Transverse colon (tissue), 4 donors: Measurements from ENCODE around the gene KCNAB3. TPM values are rescaled to one million over a fixed set of nuclear protein-coding genes. Genes with fewer than 3 reads are reported as not detected.

Source experiments
- DNase-seq: peaks from one replicate; pipeline ENCODE4 v3.0.0-alpha.2; 2019
- H3K27ac ChIP-seq, 4 donors: fragments of 200-600 bp; sonication (generic); 2 replicates each; pipeline ENCODE4 v1.5.1; 2016 to 2018; ENCODE audit warnings: inconsistent platforms in 4 of 4
- H3K27me3 ChIP-seq: fragments of 200-600 bp; sonication (generic); 2 replicates; pipeline ENCODE4 v1.5.1; 2017; ENCODE audit warnings: inconsistent platforms
- H3K36me3 ChIP-seq, 4 donors: fragments of 200-600 bp; sonication (generic); 2 replicates each; pipeline ENCODE4 v1.5.1; 2017 to 2019; ENCODE audit warnings: inconsistent platforms in 4 of 4
- H3K4me1 ChIP-seq, 4 donors: fragments of 200-600 bp; sonication (generic); 2 replicates each; pipeline ENCODE4 v1.5.1; 2017 to 2020; ENCODE audit warnings: inconsistent platforms in 4 of 4
- H3K4me3 ChIP-seq, 4 donors: fragments of 200-600 bp; sonication (generic); 1 replicate in 1 of 4; 2 replicates in 3 of 4; pipeline versions ENCODE4 v1.5.1 to v1.6.1; 2017 to 2019; ENCODE audit warnings: inconsistent platforms in 4 of 4
- H3K9me3 ChIP-seq, 2 donors: fragments of 200-600 bp; sonication (generic); 2 replicates each; pipeline ENCODE4 v1.5.1; 2017 to 2019; ENCODE audit warnings: inconsistent platforms in 2 of 2
- EP300 ChIP-seq: sonication (generic); formaldehyde crosslinking; IDR thresholded peaks from one replicate; pipeline ENCODE4 v1.6.1; 2017; ENCODE audit warnings: antibody characterized with exemption, low read depth
- POLR2A ChIP-seq: fragments of 450-650 bp; IDR thresholded peaks from one replicate; pipeline ENCODE4 v1.6.1; 2016; ENCODE audit warnings: antibody characterized with exemption, mild to moderate bottlenecking, moderate library complexity
- POLR2AphosphoS5 ChIP-seq, 3 donors: sonication (generic); formaldehyde crosslinking; IDR thresholded peaks; one replicate each; pipeline ENCODE4 v1.6.1; 2016; ENCODE audit warnings: antibody characterized with exemption in 3 of 3
- WGBS, 2 donors: methylation state at CpG; one replicate each; pipeline ENCODE4 v1.1.5; 2018; ENCODE audit warnings: low coverage in 1 of 2; 5-methylcytosine and 5-hydroxymethylcytosine counted together
- in situ Hi-C, 4 donors: fragments of 200-750 bp; cut with MboI; loops; one replicate each; pipeline versions ENCODE4 v1.15.0 to v1.15.1; 2017; ENCODE audit warnings: low sequenced_read_pairs in 3 of 4, low pct_ligation_motif_present in 1 of 4, low pct_unique_long_range_greater_than_20kb in 1 of 4
- intact Hi-C: fragments of 100-400 bp; cut with DNase I; formaldehyde crosslinking; loops from one replicate; pipeline ENCODE4 v1.15.1; 2023; ENCODE audit warnings: low total_unique reads
- total RNA-seq, 4 donors: library from RNA; depleted of rRNA; stranded (reverse); fragments of >200 nt; gene quantifications; one replicate each; pipeline ENCODE4 v1.1.0, GENCODE V29; 2016
- TF ChIP-seq, protein P1 (sequence below), 5 experiments: fragments of 200-600 bp in 3 of 5; fragments of 450-650 bp in 2 of 5; sonication (generic) in 3 of 5; IDR thresholded peaks; 1 replicate in 2 of 5; 2 replicates in 3 of 5; pipeline ENCODE4 v1.5.1; 2016 to 2017; ENCODE audit warnings: antibody characterized with exemption in 5 of 5, inconsistent platforms in 3 of 5, mild to moderate bottlenecking in 2 of 5, moderate library complexity in 1 of 5

The KCNAB3 gene
- total RNA-seq, 4 donors from 2014 or later, result 0.40 to 1.6 (median 0.82) TPM; not detected in 1

DNA sequence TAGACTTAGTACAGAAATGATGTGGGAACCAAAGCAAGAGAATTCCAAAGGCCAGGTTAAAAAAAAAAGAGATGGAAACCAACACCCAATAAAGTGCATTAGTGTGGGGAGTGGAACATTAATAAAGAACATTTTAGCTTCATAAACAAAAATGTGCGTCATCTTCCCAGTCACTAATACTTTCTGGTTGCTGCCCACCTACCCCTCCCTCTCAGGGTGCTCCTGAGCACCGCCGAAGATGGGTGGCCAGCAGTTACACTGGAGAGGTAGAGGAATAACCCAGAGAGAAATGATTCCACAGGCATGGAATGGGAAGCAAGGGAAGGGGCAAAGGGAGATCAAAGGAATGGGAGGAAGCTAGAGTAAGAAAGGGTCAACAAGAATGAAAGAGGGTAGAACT is 47.0 kb downstream of the KCNAB3 start:
- peaks cover 0 to 11% (median 0%) of the 10 kb centered on the region in 4 donors for H3K36me3 ChIP-seq
- intact Hi-C loops (no loop called here), in situ Hi-C loops (no loop called here)
- TF ChIP-seq, protein P1, sequence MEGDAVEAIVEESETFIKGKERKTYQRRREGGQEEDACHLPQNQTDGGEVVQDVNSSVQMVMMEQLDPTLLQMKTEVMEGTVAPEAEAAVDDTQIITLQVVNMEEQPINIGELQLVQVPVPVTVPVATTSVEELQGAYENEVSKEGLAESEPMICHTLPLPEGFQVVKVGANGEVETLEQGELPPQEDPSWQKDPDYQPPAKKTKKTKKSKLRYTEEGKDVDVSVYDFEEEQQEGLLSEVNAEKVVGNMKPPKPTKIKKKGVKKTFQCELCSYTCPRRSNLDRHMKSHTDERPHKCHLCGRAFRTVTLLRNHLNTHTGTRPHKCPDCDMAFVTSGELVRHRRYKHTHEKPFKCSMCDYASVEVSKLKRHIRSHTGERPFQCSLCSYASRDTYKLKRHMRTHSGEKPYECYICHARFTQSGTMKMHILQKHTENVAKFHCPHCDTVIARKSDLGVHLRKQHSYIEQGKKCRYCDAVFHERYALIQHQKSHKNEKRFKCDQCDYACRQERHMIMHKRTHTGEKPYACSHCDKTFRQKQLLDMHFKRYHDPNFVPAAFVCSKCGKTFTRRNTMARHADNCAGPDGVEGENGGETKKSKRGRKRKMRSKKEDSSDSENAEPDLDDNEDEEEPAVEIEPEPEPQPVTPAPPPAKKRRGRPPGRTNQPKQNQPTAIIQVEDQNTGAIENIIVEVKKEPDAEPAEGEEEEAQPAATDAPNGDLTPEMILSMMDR (IDR thresholded peaks at IDR 0.05), result no peak
- peak in 1 of 3 donors; percentile 7 for TF ChIP-seq POLR2AphosphoS5 (IDR thresholded peaks at IDR 0.05)
- no peak for TF ChIP-seq EP300
- no peak for TF ChIP-seq POLR2A
- no peak overlapping the region for H3K4me3 ChIP-seq
- 64 to 74% methylated on average over 3 of the region's 3 CpGs for WGBS, 2 donors
- no peaks in the 10 kb centered on the region for H3K9me3 ChIP-seq
- H3K27ac ChIP-seq, result peak overlapping the region; percentile 93 to 99 (median 96)
- no peaks in the 10 kb centered on the region for H3K27me3 ChIP-seq
- no peak for DNase-seq
- H3K4me1 ChIP-seq, result peaks cover 15 to 69% (median 47%) of the 10 kb centered on the region in 4 donors

DNA sequence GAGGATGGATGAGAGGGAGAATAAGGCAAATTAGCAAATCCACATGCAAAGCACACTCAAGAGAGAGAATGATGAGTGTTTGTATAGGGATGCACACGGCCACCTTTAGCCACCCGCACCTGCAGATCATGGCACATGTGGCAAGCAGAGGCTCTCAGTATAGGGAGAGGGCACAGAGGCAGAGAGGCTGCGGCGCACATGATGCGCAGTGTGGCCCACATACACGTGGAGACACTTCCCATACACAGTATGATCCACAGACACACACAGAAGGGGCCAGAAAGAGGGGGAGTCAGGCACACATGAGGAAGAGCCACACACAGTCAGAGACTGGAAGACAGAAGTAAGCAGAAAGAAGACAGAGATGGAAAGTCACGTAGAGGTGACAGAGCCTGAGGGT is 47.6 kb downstream of the KCNAB3 start:
- Histone ChIP-seq H3K9me3 (no peaks in the 10 kb centered on the region), H3K4me3 (no peak overlapping the region), H3K4me1 (peaks cover 15 to 65% (median 44%) of the 10 kb centered on the region in 4 donors), H3K27ac (peak overlapping the region; percentile 93 to 99 (median 96)), H3K36me3 (peaks cover 0 to 11% (median 0%) of the 10 kb centered on the region in 4 donors), H3K27me3 (no peaks in the 10 kb centered on the region)
- intact Hi-C loops, result no loop called here
- in situ Hi-C loops, result no loop called here
- 64 to 73% methylated on average over 6 to 7 of the region's 7 CpGs for WGBS, 2 donors
- no peak for DNase-seq
- TF ChIP-seq, protein P1 (IDR thresholded peaks at IDR 0.05), result no peak
- TF ChIP-seq POLR2A (no peak), POLR2AphosphoS5 (IDR thresholded peaks at IDR 0.05) (no peak), EP300 (no peak)

DNA sequence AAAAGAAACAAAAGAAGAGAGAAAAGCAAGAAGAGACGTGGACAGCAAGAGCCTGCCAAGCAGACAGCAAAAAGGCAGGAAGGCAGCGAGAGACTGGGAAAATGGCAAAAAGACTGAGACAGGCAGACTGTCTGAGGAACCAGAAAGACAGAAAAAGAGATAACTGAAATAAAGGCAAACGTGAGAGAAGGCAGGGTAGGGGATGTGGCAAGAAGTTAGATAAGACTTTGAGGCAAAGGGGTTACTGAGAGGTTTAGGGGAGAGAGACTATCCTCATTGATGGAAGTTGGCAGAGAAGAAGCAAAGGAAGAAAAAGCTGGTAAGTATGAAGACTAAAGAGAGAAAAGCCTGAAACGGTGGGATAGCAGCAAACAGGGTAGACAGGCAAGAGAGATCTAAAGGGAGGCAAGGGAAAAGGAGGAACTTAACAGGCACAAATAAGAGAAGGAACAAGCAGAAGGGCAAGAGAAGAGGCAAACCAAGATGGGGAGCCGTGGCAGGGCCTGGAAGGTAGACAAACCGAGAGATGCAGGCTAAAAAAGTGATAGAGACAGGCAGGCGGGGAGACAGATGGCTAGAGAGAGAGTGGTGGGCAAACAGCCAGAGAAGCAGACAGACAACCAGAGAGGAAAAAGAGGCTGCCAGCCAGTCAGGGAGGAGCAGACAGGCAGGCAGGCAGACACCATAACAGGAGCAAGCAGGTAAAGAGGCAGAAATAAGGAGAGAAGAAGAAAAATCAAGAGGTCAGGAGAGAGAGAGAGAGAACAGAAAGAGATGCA is 48.2 kb downstream of the KCNAB3 start:
- Histone ChIP-seq H3K4me1 (peaks cover 9 to 59% (median 38%) of the 10 kb centered on the region in 4 donors), H3K36me3 (peaks cover 0 to 11% (median 0%) of the 10 kb centered on the region in 4 donors), H3K4me3 (no peak overlapping the region), H3K27ac (peak overlapping the region; percentile 93 to 99 (median 96)), H3K27me3 (no peaks in the 10 kb centered on the region), H3K9me3 (no peaks in the 10 kb centered on the region)
- TF ChIP-seq POLR2AphosphoS5 (IDR thresholded peaks at IDR 0.05) (no peak), POLR2A (no peak), EP300 (no peak)
- TF ChIP-seq, protein P1 (IDR thresholded peaks at IDR 0.05), result no peak
- WGBS, 2 donors, result 44 to 48% methylated on average over 7 of the region's 7 CpGs
- intact Hi-C loops (no loop called here), in situ Hi-C loops (no loop called here)
- no peak for DNase-seq

DNA sequence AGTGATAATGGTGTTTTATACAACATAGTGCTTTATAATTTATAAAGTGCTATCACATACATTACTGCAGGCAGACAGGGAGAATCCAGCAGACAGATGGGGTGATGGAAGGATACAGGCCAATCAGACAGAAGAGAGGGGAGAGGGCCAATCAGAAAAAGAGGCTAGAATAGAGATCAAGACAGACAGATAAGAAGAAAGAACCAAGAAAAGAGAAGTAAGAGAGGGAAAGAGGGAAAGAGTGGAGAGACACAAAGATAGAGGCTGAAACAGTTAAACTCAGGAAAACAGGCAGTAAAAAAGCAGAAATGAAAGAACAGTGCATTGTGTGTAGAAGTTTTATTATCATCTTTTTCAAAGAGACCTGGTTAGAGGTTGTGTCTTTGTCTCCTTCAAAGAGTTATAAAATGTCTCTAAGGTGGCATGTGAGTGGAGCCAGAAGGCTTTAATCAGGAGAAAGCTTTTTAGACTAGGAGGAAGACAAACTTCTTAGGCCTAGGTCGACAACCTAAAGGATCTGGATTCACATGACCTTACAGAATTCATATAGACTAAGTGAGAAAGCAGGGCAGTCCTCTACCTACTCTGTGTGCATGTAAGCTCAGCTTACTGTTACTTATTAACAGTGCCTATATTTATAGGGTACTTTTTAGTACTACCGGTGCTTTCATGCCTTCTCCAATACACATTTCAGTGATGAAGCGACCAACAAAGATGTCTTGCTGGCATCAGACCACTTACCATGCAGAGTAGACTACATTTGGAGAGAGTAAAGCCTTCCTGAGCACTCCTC is 49.4 kb downstream of the KCNAB3 start:
- intact Hi-C loops (no loop called here), in situ Hi-C loops (no loop called here)
- WGBS, 2 donors, result 46 to 47% methylated on average over 3 of the region's 3 CpGs

More for the DNA sequence above, 49.4 kb downstream of the KCNAB3 start:
- Histone ChIP-seq H3K4me3 (no peak overlapping the region), H3K27me3 (no peaks in the 10 kb centered on the region), H3K36me3 (peaks cover 0 to 11% (median 0%) of the 10 kb centered on the region in 4 donors), H3K9me3 (no peaks in the 10 kb centered on the region), H3K27ac (peak overlapping the region in 1 of 4 donors; percentile 95), H3K4me1 (peaks cover 8 to 51% (median 30%) of the 10 kb centered on the region in 4 donors)
- no peak for TF ChIP-seq POLR2AphosphoS5 (IDR thresholded peaks at IDR 0.05)
- TF ChIP-seq, protein P1 (IDR thresholded peaks at IDR 0.05), result no peak
- TF ChIP-seq POLR2A, result no peak
- TF ChIP-seq EP300, result no peak
- no peak for DNase-seq
